CD14-positive monocyte (primary cell): ENCODE measurements around the gene ARHGAP10. TPM values are rescaled to one million over a fixed set of nuclear protein-coding genes. Genes with fewer than 3 reads are reported as not detected.

Experiments used
- DNase-seq, 3 donors: peaks; one replicate each; pipeline ENCODE4 v3.0.0-alpha.2; 2011 to 2022
- H2AFZ ChIP-seq: 2 replicates; pipeline ENCODE4 v1.6.0; 2012; ENCODE audit warnings: mild to moderate bottlenecking, low read depth, low read length, inconsistent platforms; ENCODE audit not compliant: insufficient read depth, poor library complexity, severe bottlenecking
- H3K27ac ChIP-seq, 2 donors: 1 replicate in 1 of 2; 2 replicates in 1 of 2; pipeline ENCODE4 v1.5.1; 2012 to 2013; ENCODE audit warnings: low read length in 2 of 2, control low read depth in 1 of 2, inconsistent platforms in 1 of 2, low read depth in 1 of 2, mild to moderate bottlenecking in 1 of 2
- H3K27me3 ChIP-seq, 2 donors: one replicate each; pipeline versions ENCODE4 v1.6.0 to v1.6.1; 2011 to 2013; ENCODE audit warnings: low read length in 2 of 2; ENCODE audit not compliant: control insufficient read depth in 2 of 2, insufficient read depth in 2 of 2
- H3K36me3 ChIP-seq, 2 donors: replicated peaks in 1 of 2; 1 replicate in 1 of 2; 2 replicates in 1 of 2; pipeline versions ENCODE4 v1.5.1 to v1.6.1; 2012 to 2013; ENCODE audit warnings: low read length in 2 of 2, control low read depth in 1 of 2, inconsistent platforms in 1 of 2, mild to moderate bottlenecking in 1 of 2; ENCODE audit not compliant: insufficient read depth in 2 of 2, control insufficient read depth in 1 of 2
- H3K4me1 ChIP-seq, 2 donors: 1 replicate in 1 of 2; 2 replicates in 1 of 2; pipeline versions ENCODE4 v1.5.1 to v1.6.1; 2012 to 2013; ENCODE audit warnings: low read length in 2 of 2, control low read depth in 1 of 2, inconsistent platforms in 1 of 2, mild to moderate bottlenecking in 1 of 2, moderate library complexity in 1 of 2; ENCODE audit not compliant: insufficient read depth in 2 of 2, control insufficient read depth in 1 of 2
- H3K4me2 ChIP-seq: replicated peaks from 2 replicates; pipeline ENCODE3; 2012; ENCODE audit warnings: low read length, moderate library complexity, mild to moderate bottlenecking; ENCODE audit not compliant: poor library complexity, severe bottlenecking; ENCODE audit errors: extremely low read depth
- H3K4me3 ChIP-seq, 3 experiments: fragments of 200-600 bp in 1 of 3; sonication (generic) in 1 of 3; replicated peaks in 1 of 3; 1 replicate in 2 of 3; 2 replicates in 1 of 3; pipeline ENCODE4 v1.5.1; 2011 to 2013; ENCODE audit warnings: low read length in 3 of 3, mild to moderate bottlenecking in 3 of 3, control low read depth in 2 of 3, low read depth in 2 of 3, inconsistent platforms in 1 of 3, moderate library complexity in 1 of 3
- H3K79me2 ChIP-seq: 2 replicates; pipeline ENCODE4 v1.6.0; 2012; ENCODE audit warnings: mild to moderate bottlenecking, control low read depth, inconsistent platforms, low read length, moderate library complexity; ENCODE audit not compliant: insufficient read depth
- H3K9ac ChIP-seq: 2 replicates; pipeline ENCODE4 v1.6.0; 2017; ENCODE audit warnings: low read length, mild to moderate bottlenecking; ENCODE audit not compliant: insufficient read depth, poor library complexity, severe bottlenecking
- H3K9me3 ChIP-seq, 2 donors: replicated peaks in 1 of 2; 1 replicate in 1 of 2; 2 replicates in 1 of 2; pipeline versions ENCODE4 v1.5.1 to v1.6.1; 2012 to 2013; ENCODE audit warnings: low read length in 2 of 2, control low read depth in 1 of 2; ENCODE audit not compliant: control insufficient read depth in 1 of 2, insufficient read depth in 1 of 2
- H4K20me1 ChIP-seq: 2 replicates; pipeline ENCODE4 v1.6.0; 2012; ENCODE audit warnings: mild to moderate bottlenecking, low read length, control low read depth, moderate library complexity; ENCODE audit not compliant: insufficient read depth
- H3K27ac Mint-ChIP-seq, 7 donors: one replicate each; pipeline ENCODE4 v1.8.0; 2020; ENCODE audit warnings: mild to moderate bottlenecking in 7 of 7, mixed read lengths in 7 of 7, moderate library complexity in 6 of 7, inconsistent platforms in 2 of 7
- H3K27me3 Mint-ChIP-seq, 3 donors: one replicate each; pipeline ENCODE4 v1.8.0; 2021 to 2022; ENCODE audit warnings: low read depth in 3 of 3, mild to moderate bottlenecking in 3 of 3, mixed read lengths in 3 of 3, moderate library complexity in 3 of 3, inconsistent platforms in 1 of 3
- H3K36me3 Mint-ChIP-seq, 2 donors: one replicate each; pipeline ENCODE4 v1.8.0; 2020; ENCODE audit warnings: mixed read lengths in 2 of 2, inconsistent platforms in 1 of 2, mild to moderate bottlenecking in 1 of 2
- H3K4me1 Mint-ChIP-seq: one replicate; pipeline ENCODE4 v1.8.0; 2020; ENCODE audit warnings: mild to moderate bottlenecking, mixed read lengths
- H3K4me3 Mint-ChIP-seq, 2 donors: one replicate each; pipeline ENCODE4 v1.8.0; 2020; ENCODE audit warnings: mild to moderate bottlenecking in 2 of 2, mixed read lengths in 2 of 2, moderate library complexity in 1 of 2
- H3K9me3 Mint-ChIP-seq, 7 donors: one replicate each; pipeline ENCODE4 v1.8.0; 2020 to 2022; ENCODE audit warnings: mixed read lengths in 7 of 7, mild to moderate bottlenecking in 6 of 7, moderate library complexity in 6 of 7, inconsistent platforms in 2 of 7
- WGBS: methylation state at CpG from one replicate; pipeline ENCODE4 v1.1.5; 2013; ENCODE audit warnings: missing lambda C conversion rate; ENCODE audit not compliant: insufficient coverage; 5-methylcytosine and 5-hydroxymethylcytosine counted together
- intact Hi-C, 2 donors: fragments of 100-400 bp; cut with micrococcal nuclease; formaldehyde crosslinking; loops; one replicate each; pipeline versions ENCODE4 v1.15.0 to v1.15.1; 2023
- polyA plus RNA-seq, 3 donors: library from polyadenylated mRNA; depleted of rRNA in 1 of 3; unstranded in 2 of 3; stranded (reverse) in 1 of 3; fragments of 300-500 nt in 2 of 3; fragments of >200 nt in 1 of 3; fragmentation: Illumina TruSeq in 2 of 3; gene quantifications; 1 replicate in 2 of 3; 2 replicates in 1 of 3; pipeline ENCODE4 v1.2.3, GENCODE V29; 2012 to 2021
- TF ChIP-seq, protein P1 (sequence below): fragments of 200-600 bp; IDR thresholded peaks from one replicate; pipeline ENCODE4 v1.8.0; 2022; ENCODE audit warnings: antibody characterized with exemption, mild to moderate bottlenecking

ARHGAP10 gene
- polyA plus RNA-seq, 3 donors = 1.7 to 4.3 (median 3.0) TPM

DNA sequence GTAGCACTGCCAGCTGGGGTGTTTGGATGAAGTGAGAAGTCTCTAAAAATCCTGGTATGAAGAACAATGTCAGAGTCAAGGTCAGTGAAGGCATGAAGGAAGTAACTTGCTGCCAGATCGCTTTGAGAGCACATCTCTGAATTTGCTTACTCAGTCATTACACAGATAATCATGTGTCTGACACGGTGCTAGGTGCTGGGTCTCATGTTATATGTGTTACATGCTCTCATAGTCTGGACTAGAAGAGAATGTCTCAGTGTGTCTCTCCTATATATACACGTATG lies 337.9 kb downstream of the ARHGAP10 start:
- intact Hi-C loops = loop anchor here in 1 of 2 donors (10.0 kb wide), 1 partner anchor 375 kb away; the partner anchor contains the start of gene NR3C2
- Histone ChIP-seq H3K79me2 (no peaks in the 10 kb centered on the region), H4K20me1 (no peaks in the 10 kb centered on the region), H3K9ac (no peak overlapping the region), H3K27me3 (no peaks in the 10 kb centered on the region), H2AFZ (no peak overlapping the region), H3K36me3 (peaks cover 0 to 26% of the 10 kb centered on the region in 2 donors), H3K4me1 (no peaks in the 10 kb centered on the region), H3K4me3 (no peak overlapping the region), H3K27ac (no peak overlapping the region), H3K9me3 (peaks cover 8 to 19% of the 10 kb centered on the region in 2 donors), H3K4me2 (no peak overlapping the region)
- H3K4me1 Mint-ChIP-seq = no peaks in the 10 kb centered on the region
- H3K4me3 Mint-ChIP-seq = no peak overlapping the region
- DNase-seq = no peak
- TF ChIP-seq, protein P1, sequence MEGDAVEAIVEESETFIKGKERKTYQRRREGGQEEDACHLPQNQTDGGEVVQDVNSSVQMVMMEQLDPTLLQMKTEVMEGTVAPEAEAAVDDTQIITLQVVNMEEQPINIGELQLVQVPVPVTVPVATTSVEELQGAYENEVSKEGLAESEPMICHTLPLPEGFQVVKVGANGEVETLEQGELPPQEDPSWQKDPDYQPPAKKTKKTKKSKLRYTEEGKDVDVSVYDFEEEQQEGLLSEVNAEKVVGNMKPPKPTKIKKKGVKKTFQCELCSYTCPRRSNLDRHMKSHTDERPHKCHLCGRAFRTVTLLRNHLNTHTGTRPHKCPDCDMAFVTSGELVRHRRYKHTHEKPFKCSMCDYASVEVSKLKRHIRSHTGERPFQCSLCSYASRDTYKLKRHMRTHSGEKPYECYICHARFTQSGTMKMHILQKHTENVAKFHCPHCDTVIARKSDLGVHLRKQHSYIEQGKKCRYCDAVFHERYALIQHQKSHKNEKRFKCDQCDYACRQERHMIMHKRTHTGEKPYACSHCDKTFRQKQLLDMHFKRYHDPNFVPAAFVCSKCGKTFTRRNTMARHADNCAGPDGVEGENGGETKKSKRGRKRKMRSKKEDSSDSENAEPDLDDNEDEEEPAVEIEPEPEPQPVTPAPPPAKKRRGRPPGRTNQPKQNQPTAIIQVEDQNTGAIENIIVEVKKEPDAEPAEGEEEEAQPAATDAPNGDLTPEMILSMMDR = no peak
- peaks cover 6 to 12% (median 9%) of the 10 kb centered on the region in 7 donors for H3K9me3 Mint-ChIP-seq
- peaks cover 0 to 2% (median 0%) of the 10 kb centered on the region in 3 donors for H3K27me3 Mint-ChIP-seq
- peaks cover 21 to 35% of the 10 kb centered on the region in 2 donors for H3K36me3 Mint-ChIP-seq
- H3K27ac Mint-ChIP-seq = no peak overlapping the region
- WGBS = no CpG with 5 or more reads among the region's 3 CpGs

DNA sequence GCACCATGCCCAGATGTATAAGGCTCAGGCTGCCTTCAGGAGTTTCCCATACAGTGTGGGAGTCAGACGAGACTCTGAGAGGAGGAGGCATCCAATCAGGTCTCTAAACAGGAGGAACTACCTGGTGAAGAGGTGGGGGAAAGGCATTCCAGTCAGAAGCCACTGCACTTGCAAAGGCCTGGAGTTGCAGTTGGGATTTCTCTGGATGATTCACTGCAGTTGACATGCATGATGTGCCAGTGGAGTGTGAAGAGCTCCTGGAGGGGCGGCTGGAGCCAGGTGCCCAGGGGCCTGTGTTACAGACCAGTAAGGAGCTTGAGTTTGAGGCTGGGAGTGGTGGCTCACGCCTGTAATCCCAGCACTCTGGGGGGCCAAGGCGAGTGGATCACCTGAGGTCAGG lies 339.1 kb downstream of the ARHGAP10 start:
- peaks cover 0 to 2% (median 0%) of the 10 kb centered on the region in 3 donors for H3K27me3 Mint-ChIP-seq
- no peaks in the 10 kb centered on the region for H3K4me1 ChIP-seq
- no peak overlapping the region for H3K27ac Mint-ChIP-seq
- 91% methylated on average over 3 of the region's 4 CpGs for WGBS
- H3K9me3 Mint-ChIP-seq = peaks cover 7 to 16% (median 10%) of the 10 kb centered on the region in 7 donors
- intact Hi-C loops = no loop called here
- H3K36me3 Mint-ChIP-seq = peaks cover 16 to 31% of the 10 kb centered on the region in 2 donors
- DNase-seq = no peak
- H3K4me3 ChIP-seq = no peak overlapping the region
- H4K20me1 ChIP-seq = no peaks in the 10 kb centered on the region
- no peaks in the 10 kb centered on the region for H3K27me3 ChIP-seq
- H3K36me3 ChIP-seq = peaks cover 0 to 17% of the 10 kb centered on the region in 2 donors
- H3K4me3 Mint-ChIP-seq = no peak overlapping the region
- no peak overlapping the region for H2AFZ ChIP-seq
- H3K4me1 Mint-ChIP-seq = no peaks in the 10 kb centered on the region
- no peak overlapping the region for H3K27ac ChIP-seq
- H3K9me3 ChIP-seq = peaks cover 11 to 26% of the 10 kb centered on the region in 2 donors
- no peaks in the 10 kb centered on the region for H3K79me2 ChIP-seq
- TF ChIP-seq, protein P1 = no peak
- H3K4me2 ChIP-seq = no peak overlapping the region
- no peak overlapping the region for H3K9ac ChIP-seq
